ENCODE results near the gene SRD5A1. TPM values are rescaled to one million over a fixed set of nuclear protein-coding genes. Genes with fewer than 3 reads are reported as not detected.

Gene SRD5A1
- total RNA-seq, 1 experiment from 2014 or later = 24.7 TPM

DNA sequence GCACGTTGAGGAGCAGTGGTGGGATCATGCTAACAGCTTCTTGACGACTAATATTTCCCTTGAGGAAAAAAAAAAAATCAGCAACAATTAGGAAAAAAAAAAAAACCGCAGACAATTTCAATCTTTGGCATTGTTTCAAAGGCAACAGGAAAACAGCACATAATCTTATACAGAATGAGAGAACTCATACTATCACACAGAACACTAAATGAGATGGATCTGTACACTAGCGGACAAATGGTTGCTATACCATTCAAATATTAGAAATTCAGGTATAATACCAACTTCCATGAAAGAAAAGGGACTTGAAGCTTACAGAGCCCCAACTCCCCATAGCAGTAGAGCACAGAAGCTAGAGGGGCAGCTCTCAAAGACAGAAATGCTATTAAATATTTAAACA, 10.0 kb upstream of the SRD5A1 start:
- ATAC-seq (no peak), DNase-seq (ENCODE audit: low read depth, low spot score) (no peak)
- H3K36me3 ChIP-seq (ENCODE audit: control insufficient read depth in 1 of 2, insufficient read depth in 2 of 2, low read length in 2 of 2) = peaks cover 80 to 87% of the 10 kb centered on the region in 2 experiments
- ChIA-PET POLR2A (no interaction called here), CTCF (no interaction called here), RAD21 (ENCODE audit: low non-redundant PET in 1 of 2, low total read pairs in 2 of 2, uncharacterized antibody in 2 of 2, unreplicated experiment in 2 of 2) (no interaction called here)
- no peaks in the 10 kb centered on the region for H3K9me2 ChIP-seq (ENCODE audit: insufficient read depth)
- H3K4me1 ChIP-seq (ENCODE audit: control insufficient read depth in 1 of 2, insufficient read depth in 2 of 2, low read length in 2 of 2) = no peaks in the 10 kb centered on the region
- H3K4me3 ChIP-seq (replicated peaks in 1 of 2; ENCODE audit: low read depth in 1 of 2, low read length in 2 of 2) = no peak overlapping the region
- H3K9ac ChIP-seq (ENCODE audit: low read length) = no peak overlapping the region
- no peak for TF ChIP-seq ZNF274 (IDR thresholded peaks at IDR 0.05; ENCODE audit: low read depth, low read length)
- TF ChIP-seq SIN3A (IDR thresholded peaks at IDR 0.05; ENCODE audit: low read depth) = no peak
- no peak for TF ChIP-seq RAD21 (IDR thresholded peaks at IDR 0.05; ENCODE audit: low read depth)
- no peak for TF ChIP-seq TCF7L2 (IDR thresholded peaks at IDR 0.05; ENCODE audit: borderline replicate concordance, extremely low read depth, insufficient read depth, insufficient read length)
- H2AFZ ChIP-seq (ENCODE audit: low read depth, low read length, poor library complexity, severe bottlenecking) = no peak overlapping the region
- H3K27me3 ChIP-seq (ENCODE audit: insufficient read depth, low read length) = no peaks in the 10 kb centered on the region
- BruUV-seq (replicated peaks) = no TSS peak
- H3K9me3 ChIP-seq (ENCODE audit: control insufficient read depth in 1 of 2, insufficient read depth in 1 of 2, low read depth in 1 of 2, low read length in 2 of 2) = no peaks in the 10 kb centered on the region
- H3K4me2 ChIP-seq (ENCODE audit: low read length) = no peak overlapping the region
- intact Hi-C loops (cut with micrococcal nuclease) = no loop called here
- H4K20me1 ChIP-seq (ENCODE audit: insufficient read depth) = peaks cover 37% of the 10 kb centered on the region; the same call in 1 of the 2 replicates
- H3K27ac ChIP-seq (ENCODE audit: low read depth, low read length) = no peak overlapping the region
- H3K79me2 ChIP-seq (ENCODE audit: insufficient read depth, low read length) = peaks cover 98% of the 10 kb centered on the region

DNA sequence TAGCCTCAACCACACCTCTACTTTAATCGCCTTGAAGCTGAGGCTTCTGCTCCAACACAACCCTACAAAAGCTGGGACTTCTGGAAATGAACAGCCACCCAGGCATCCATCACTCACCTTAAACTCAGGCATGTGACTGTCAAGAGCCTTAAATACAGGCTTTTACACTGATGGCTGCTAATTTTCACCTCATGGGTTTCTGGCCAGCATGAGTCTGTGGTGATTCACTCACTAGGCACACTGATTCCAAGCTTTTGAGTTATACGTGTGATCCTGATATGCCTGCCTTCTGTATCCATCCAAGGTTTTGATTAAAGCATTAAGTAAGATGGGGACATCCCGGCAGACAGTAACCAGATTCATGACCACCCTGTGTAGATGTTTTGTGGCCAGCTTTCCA, 9.3 kb upstream of the SRD5A1 start:
- Histone ChIP-seq H3K9me3 (ENCODE audit: control insufficient read depth in 1 of 2, insufficient read depth in 1 of 2, low read depth in 1 of 2, low read length in 2 of 2) (no peaks in the 10 kb centered on the region), H3K4me3 (replicated peaks in 1 of 2; ENCODE audit: low read depth in 1 of 2, low read length in 2 of 2) (no peak overlapping the region), H3K9me2 (ENCODE audit: insufficient read depth) (no peaks in the 10 kb centered on the region), H3K36me3 (ENCODE audit: control insufficient read depth in 1 of 2, insufficient read depth in 2 of 2, low read length in 2 of 2) (peaks cover 80 to 89% of the 10 kb centered on the region in 2 experiments), H2AFZ (ENCODE audit: low read depth, low read length, poor library complexity, severe bottlenecking) (no peak overlapping the region), H3K27ac (ENCODE audit: low read depth, low read length) (no peak overlapping the region), H3K9ac (ENCODE audit: low read length) (no peak overlapping the region), H3K79me2 (ENCODE audit: insufficient read depth, low read length) (peaks cover 98% of the 10 kb centered on the region), H3K27me3 (ENCODE audit: insufficient read depth, low read length) (no peaks in the 10 kb centered on the region), H3K4me2 (ENCODE audit: low read length) (no peak overlapping the region), H4K20me1 (ENCODE audit: insufficient read depth) (peaks cover 30% of the 10 kb centered on the region; the same call in 1 of the 2 replicates), H3K4me1 (ENCODE audit: control insufficient read depth in 1 of 2, insufficient read depth in 2 of 2, low read length in 2 of 2) (no peaks in the 10 kb centered on the region)
- no TSS peak for BruUV-seq (replicated peaks)
- ChIA-PET CTCF (no interaction called here), POLR2A (interaction anchor here (1.5 kb wide), 1 partner anchor 9 kb away, joined by 4 read pairs; the partner anchor contains the start of genes NSUN2 and SRD5A1), RAD21 (ENCODE audit: low non-redundant PET in 1 of 2, low total read pairs in 2 of 2, uncharacterized antibody in 2 of 2, unreplicated experiment in 2 of 2) (no interaction called here)
- TF ChIP-seq, protein P1, sequence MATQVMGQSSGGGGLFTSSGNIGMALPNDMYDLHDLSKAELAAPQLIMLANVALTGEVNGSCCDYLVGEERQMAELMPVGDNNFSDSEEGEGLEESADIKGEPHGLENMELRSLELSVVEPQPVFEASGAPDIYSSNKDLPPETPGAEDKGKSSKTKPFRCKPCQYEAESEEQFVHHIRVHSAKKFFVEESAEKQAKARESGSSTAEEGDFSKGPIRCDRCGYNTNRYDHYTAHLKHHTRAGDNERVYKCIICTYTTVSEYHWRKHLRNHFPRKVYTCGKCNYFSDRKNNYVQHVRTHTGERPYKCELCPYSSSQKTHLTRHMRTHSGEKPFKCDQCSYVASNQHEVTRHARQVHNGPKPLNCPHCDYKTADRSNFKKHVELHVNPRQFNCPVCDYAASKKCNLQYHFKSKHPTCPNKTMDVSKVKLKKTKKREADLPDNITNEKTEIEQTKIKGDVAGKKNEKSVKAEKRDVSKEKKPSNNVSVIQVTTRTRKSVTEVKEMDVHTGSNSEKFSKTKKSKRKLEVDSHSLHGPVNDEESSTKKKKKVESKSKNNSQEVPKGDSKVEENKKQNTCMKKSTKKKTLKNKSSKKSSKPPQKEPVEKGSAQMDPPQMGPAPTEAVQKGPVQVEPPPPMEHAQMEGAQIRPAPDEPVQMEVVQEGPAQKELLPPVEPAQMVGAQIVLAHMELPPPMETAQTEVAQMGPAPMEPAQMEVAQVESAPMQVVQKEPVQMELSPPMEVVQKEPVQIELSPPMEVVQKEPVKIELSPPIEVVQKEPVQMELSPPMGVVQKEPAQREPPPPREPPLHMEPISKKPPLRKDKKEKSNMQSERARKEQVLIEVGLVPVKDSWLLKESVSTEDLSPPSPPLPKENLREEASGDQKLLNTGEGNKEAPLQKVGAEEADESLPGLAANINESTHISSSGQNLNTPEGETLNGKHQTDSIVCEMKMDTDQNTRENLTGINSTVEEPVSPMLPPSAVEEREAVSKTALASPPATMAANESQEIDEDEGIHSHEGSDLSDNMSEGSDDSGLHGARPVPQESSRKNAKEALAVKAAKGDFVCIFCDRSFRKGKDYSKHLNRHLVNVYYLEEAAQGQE (IDR thresholded peaks at IDR 0.05; ENCODE audit: low read depth) = no peak
- TF ChIP-seq SRF (IDR thresholded peaks at IDR 0.05; ENCODE audit: low read depth) = no peak
- TF ChIP-seq EZH2phosphoT487 (IDR thresholded peaks at IDR 0.05; ENCODE audit: borderline replicate concordance) = no peak
- DNase-seq (ENCODE audit: low read depth, low spot score) (no peak), ATAC-seq (no peak)
- intact Hi-C loops (cut with micrococcal nuclease) = no loop called here

Data from HCT116 (cell line).